Fibroblast of lung (primary cell): ENCODE measurements around the gene IGF1R. TPM values are rescaled to one million over a fixed set of nuclear protein-coding genes. Genes with fewer than 3 reads are reported as not detected.
A peak's percentile ranks its signal among the peaks of the same experiment; 100 is the strongest.

Experiments
- DNase-seq, 2 donors: peaks; one replicate each; pipeline versions ENCODE4 v3.0.0 to v3.0.0-alpha.2; 2010; ENCODE audit warnings: low read depth in 2 of 2
- H2AFZ ChIP-seq: 2 replicates; pipeline ENCODE4 v1.5.1; 2012; ENCODE audit warnings: low read length, control low read depth, inconsistent platforms
- H3K27ac ChIP-seq: 2 replicates; pipeline ENCODE4 v1.5.1; 2011; ENCODE audit warnings: low read length, control low read depth; ENCODE audit not compliant: insufficient read depth
- H3K27me3 ChIP-seq: 2 replicates; pipeline ENCODE4 v1.5.1; 2011; ENCODE audit warnings: mild to moderate bottlenecking, low read length; ENCODE audit not compliant: control insufficient read depth, insufficient read depth
- H3K36me3 ChIP-seq: 2 replicates; pipeline ENCODE4 v1.5.1; 2011; ENCODE audit warnings: low read length; ENCODE audit not compliant: control insufficient read depth, insufficient read depth
- H3K4me1 ChIP-seq: 2 replicates; pipeline ENCODE4 v1.5.1; 2011; ENCODE audit warnings: low read length; ENCODE audit not compliant: control insufficient read depth, insufficient read depth; ENCODE audit errors: extremely low read depth
- H3K4me2 ChIP-seq: 2 replicates; pipeline ENCODE4 v1.5.1; 2011; ENCODE audit warnings: low read length, control low read depth; ENCODE audit not compliant: insufficient read depth; ENCODE audit errors: extremely low read depth
- H3K4me3 ChIP-seq, 4 experiments: fragments of 200-600 bp in 1 of 4; sonication (generic) in 1 of 4; replicated peaks in 1 of 4; 2 replicates each; pipeline ENCODE4 v1.5.1; 2011 to 2016; ENCODE audit warnings: low read length in 4 of 4, low read depth in 3 of 4, mild to moderate bottlenecking in 3 of 4, control low read depth in 2 of 4, inconsistent platforms in 1 of 4, mixed read lengths in 1 of 4; ENCODE audit not compliant: insufficient read depth in 1 of 4; ENCODE audit errors: control extremely low read depth in 1 of 4
- H3K79me2 ChIP-seq: 2 replicates; pipeline ENCODE4 v1.5.1; 2012; ENCODE audit warnings: mild to moderate bottlenecking, low read length, inconsistent platforms; ENCODE audit not compliant: control insufficient read depth, insufficient read depth
- H3K9ac ChIP-seq: 2 replicates; pipeline ENCODE4 v1.5.1; 2011; ENCODE audit warnings: mild to moderate bottlenecking, low read length, control low read depth; ENCODE audit not compliant: insufficient read depth
- H3K9me3 ChIP-seq: 2 replicates; pipeline ENCODE4 v1.5.1; 2012; ENCODE audit warnings: low read depth, low read length; ENCODE audit not compliant: control insufficient read depth, insufficient read depth
- H4K20me1 ChIP-seq: 2 replicates; pipeline ENCODE4 v1.5.1; 2011; ENCODE audit warnings: low read length; ENCODE audit not compliant: control insufficient read depth, insufficient read depth; ENCODE audit errors: extremely low read depth
- EZH2 ChIP-seq: IDR thresholded peaks from 2 replicates; pipeline ENCODE4 v1.5.1; 2012; ENCODE audit warnings: low read length, control low read depth, mild to moderate bottlenecking; ENCODE audit errors: missing control alignments
- polyA plus RNA-seq, 2 donors: library from polyadenylated mRNA; depleted of rRNA in 1 of 2; stranded (reverse) in 1 of 2; unstranded in 1 of 2; fragments of >200 nt; gene quantifications; 2 replicates each; pipeline ENCODE4 v1.2.1, GENCODE V29; 2011 to 2012; ENCODE audit warnings: missing spikeins in 1 of 2
- total RNA-seq: library from RNA; depleted of rRNA; stranded (reverse); fragments of >200 nt; gene quantifications from 2 replicates; pipeline ENCODE4 v1.2.1, GENCODE V29; 2014
- TF ChIP-seq, protein P1 (sequence below), 2 donors: IDR thresholded peaks in 1 of 2; conservative IDR thresholded peaks in 1 of 2; 1 replicate in 1 of 2; 2 replicates in 1 of 2; pipeline ENCODE4 v1.5.1; 2011 to 2012; ENCODE audit warnings: low read length in 2 of 2, control low read depth in 1 of 2, inconsistent platforms in 1 of 2, low read depth in 1 of 2, mild to moderate bottlenecking in 1 of 2

IGF1R gene
- total and polyA plus RNA-seq, 2 donors (not counting 1 experiment from before 2014, with no cell fraction given) = 14.6 to 28.6 TPM

DNA sequence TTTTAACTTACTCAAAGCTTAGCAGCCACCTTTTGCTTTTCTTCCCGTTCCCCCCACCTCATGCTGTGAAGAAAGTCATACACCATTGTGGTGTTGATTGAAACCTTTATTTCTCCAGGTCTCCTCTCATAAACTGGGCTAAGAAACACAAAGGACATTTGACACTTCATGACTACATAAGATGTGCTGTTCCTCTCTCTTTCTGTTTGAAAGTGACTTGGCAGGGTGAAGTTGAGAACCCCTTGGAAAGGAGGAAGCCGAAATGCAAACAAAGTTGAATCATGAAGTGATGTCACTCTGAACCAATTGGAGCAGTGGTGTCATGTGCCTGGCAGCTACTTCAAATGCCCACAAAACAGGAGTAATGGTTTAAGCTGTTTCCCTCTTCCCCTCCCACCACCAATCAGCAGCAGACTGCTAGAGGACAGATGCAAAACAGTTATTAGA lies 174.7 kb downstream of the IGF1R start:
- H3K9me3 ChIP-seq = no peaks in the 10 kb centered on the region
- peak overlapping the region in 3 of 4 experiments; percentile 1 to 34 (median 32) for H3K4me3 ChIP-seq
- H3K79me2 ChIP-seq = peaks cover 6% of the 10 kb centered on the region
- no peak overlapping the region for H3K9ac ChIP-seq
- no peak overlapping the region for H2AFZ ChIP-seq
- no peaks in the 10 kb centered on the region for H3K27me3 ChIP-seq
- H4K20me1 ChIP-seq = no peaks in the 10 kb centered on the region
- DNase-seq = peak; percentile 91 to 93
- peak overlapping the region; percentile 65 for H3K27ac ChIP-seq
- H3K4me1 ChIP-seq = peaks cover 4% of the 10 kb centered on the region
- H3K4me2 ChIP-seq = peak overlapping the region; percentile 55
- TF ChIP-seq, protein P1, sequence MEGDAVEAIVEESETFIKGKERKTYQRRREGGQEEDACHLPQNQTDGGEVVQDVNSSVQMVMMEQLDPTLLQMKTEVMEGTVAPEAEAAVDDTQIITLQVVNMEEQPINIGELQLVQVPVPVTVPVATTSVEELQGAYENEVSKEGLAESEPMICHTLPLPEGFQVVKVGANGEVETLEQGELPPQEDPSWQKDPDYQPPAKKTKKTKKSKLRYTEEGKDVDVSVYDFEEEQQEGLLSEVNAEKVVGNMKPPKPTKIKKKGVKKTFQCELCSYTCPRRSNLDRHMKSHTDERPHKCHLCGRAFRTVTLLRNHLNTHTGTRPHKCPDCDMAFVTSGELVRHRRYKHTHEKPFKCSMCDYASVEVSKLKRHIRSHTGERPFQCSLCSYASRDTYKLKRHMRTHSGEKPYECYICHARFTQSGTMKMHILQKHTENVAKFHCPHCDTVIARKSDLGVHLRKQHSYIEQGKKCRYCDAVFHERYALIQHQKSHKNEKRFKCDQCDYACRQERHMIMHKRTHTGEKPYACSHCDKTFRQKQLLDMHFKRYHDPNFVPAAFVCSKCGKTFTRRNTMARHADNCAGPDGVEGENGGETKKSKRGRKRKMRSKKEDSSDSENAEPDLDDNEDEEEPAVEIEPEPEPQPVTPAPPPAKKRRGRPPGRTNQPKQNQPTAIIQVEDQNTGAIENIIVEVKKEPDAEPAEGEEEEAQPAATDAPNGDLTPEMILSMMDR (conservative IDR thresholded peaks at IDR 0.05 in 1 of 2, IDR thresholded peaks at IDR 0.05 in 1 of 2; ENCODE audit: low read depth in 1 of 2, low read length in 2 of 2) = no peak
- TF ChIP-seq EZH2 = no peak
- no peaks in the 10 kb centered on the region for H3K36me3 ChIP-seq

GRCh38 chr15:98823616-98824015 lies 175.3 kb downstream of the IGF1R start:
- TF ChIP-seq, protein P1 (conservative IDR thresholded peaks at IDR 0.05 in 1 of 2, IDR thresholded peaks at IDR 0.05 in 1 of 2; ENCODE audit: low read depth in 1 of 2, low read length in 2 of 2) = no peak
- no peak for TF ChIP-seq EZH2
- Histone ChIP-seq H3K27ac (peak overlapping the region; percentile 65), H3K9ac (no peak overlapping the region), H3K9me3 (no peaks in the 10 kb centered on the region), H3K27me3 (no peaks in the 10 kb centered on the region), H3K36me3 (no peaks in the 10 kb centered on the region), H2AFZ (no peak overlapping the region), H3K4me1 (peaks cover 4% of the 10 kb centered on the region), H3K79me2 (peaks cover 4% of the 10 kb centered on the region), H3K4me2 (peak overlapping the region; percentile 55), H4K20me1 (no peaks in the 10 kb centered on the region), H3K4me3 (peak overlapping the region in 1 of 4 experiments; percentile 27)
- DNase-seq = no peak

GRCh38 chr15:98824595-98824994 lies 176.3 kb downstream of the IGF1R start:
- no peaks in the 10 kb centered on the region for H3K27me3 ChIP-seq
- H4K20me1 ChIP-seq = no peaks in the 10 kb centered on the region
- no peak overlapping the region for H3K27ac ChIP-seq
- TF ChIP-seq, protein P1 (conservative IDR thresholded peaks at IDR 0.05 in 1 of 2, IDR thresholded peaks at IDR 0.05 in 1 of 2; ENCODE audit: low read depth in 1 of 2, low read length in 2 of 2) = no peak
- no peak for TF ChIP-seq EZH2
- no peak overlapping the region for H3K9ac ChIP-seq
- H3K36me3 ChIP-seq = no peaks in the 10 kb centered on the region
- H3K79me2 ChIP-seq = peaks cover 4% of the 10 kb centered on the region
- H3K9me3 ChIP-seq = no peaks in the 10 kb centered on the region
- peaks cover 4% of the 10 kb centered on the region for H3K4me1 ChIP-seq
- H3K4me2 ChIP-seq = no peak overlapping the region
- DNase-seq = no peak
- no peak overlapping the region for H2AFZ ChIP-seq
- H3K4me3 ChIP-seq = no peak overlapping the region
